HepG2 (cell line): ENCODE measurements around the gene SLC25A51. TPM values are rescaled to one million over a fixed set of nuclear protein-coding genes. Genes with fewer than 3 reads are reported as not detected.

Source experiments
- ATAC-seq: fragments of 200-7000 bp; cut with Tn5 transposase; 3 replicates; pipeline ENCODE4 v1.9.1; 2020; ENCODE audit warnings: mild to moderate bottlenecking, moderate library complexity
- BruUV-seq: library from RNA; stranded (reverse); fragments of 400-500 nt; replicated peaks from 2 replicates; lab custom pipeline; 2021; lab: Mats Ljungman, UMichigan
- CTCF ChIA-PET: fragments of 300-600 bp; formaldehyde crosslinking; extraction: SDS; loops from one replicate; lab custom pipeline; 2021; ENCODE audit warnings: low total read pairs, inconsistent platforms, low intra/inter-chr PET ratio; lab: Yijun Ruan, JAX
- POLR2A ChIA-PET: fragments of 350-600 bp; sonication (Branson Sonifier 250); formaldehyde crosslinking; loops from one replicate; lab custom pipeline; 2020; ENCODE audit warnings: antibody characterized with exemption, inconsistent platforms; lab: Yijun Ruan, JAX
- DNase-seq: peaks from one replicate; pipeline ENCODE4 v3.0.0-alpha.2; 2015; ENCODE audit warnings: low spot score
- FAIRE-seq: peaks from 3 replicates; lab custom pipeline; 2011; peaks lifted over from hg19 to GRCh38; lab: Jason Lieb, UNC
- H2AFZ ChIP-seq: one replicate; pipeline ENCODE4 v1.6.1; 2011; ENCODE audit warnings: low read length, inconsistent platforms
- H3K27ac ChIP-seq: fragments of 300-600 bp; 3 replicates; pipeline ENCODE4 v1.8.0; 2011; ENCODE audit warnings: mixed run types, mild to moderate bottlenecking, mixed read lengths, low read length, inconsistent platforms; ENCODE audit not compliant: insufficient read depth; ENCODE audit errors: extremely low read length
- H3K27me3 ChIP-seq, 2 experiments: fragments of 200-600 bp in 1 of 2; 2 replicates in 1 of 2; 3 replicates in 1 of 2; pipeline versions ENCODE4 v1.6.0 to v1.8.0; 2011; ENCODE audit warnings: low read length in 2 of 2, mild to moderate bottlenecking in 2 of 2, moderate library complexity in 2 of 2, inconsistent platforms in 1 of 2; ENCODE audit not compliant: insufficient read depth in 2 of 2, control insufficient read depth in 1 of 2
- H3K36me3 ChIP-seq, 2 experiments: fragments of 200-600 bp in 1 of 2; replicated peaks in 1 of 2; 2 replicates in 1 of 2; 3 replicates in 1 of 2; pipeline versions ENCODE4 v1.5.1 to v1.8.0; 2011; ENCODE audit warnings: low read length in 2 of 2, inconsistent platforms in 1 of 2; ENCODE audit not compliant: insufficient read depth in 2 of 2, control insufficient read depth in 1 of 2
- H3K4me1 ChIP-seq: 2 replicates; pipeline ENCODE4 v1.5.1; 2012; ENCODE audit warnings: low read length, inconsistent platforms; ENCODE audit not compliant: insufficient read depth
- H3K4me2 ChIP-seq: 2 replicates; pipeline ENCODE4 v1.6.0; 2011; ENCODE audit warnings: low read depth, low read length, inconsistent platforms
- H3K4me3 ChIP-seq, 3 experiments: fragments of 200-600 bp in 1 of 3; sonication (generic), shearing (Covaris generic) in 1 of 3; replicated peaks in 1 of 3; 2 replicates each; pipeline ENCODE4 v1.5.1; 2011 to 2016; ENCODE audit warnings: low read length in 3 of 3, inconsistent platforms in 2 of 3, low read depth in 2 of 3, mild to moderate bottlenecking in 2 of 3, control low read depth in 1 of 3, mixed read lengths in 1 of 3; ENCODE audit not compliant: insufficient read depth in 1 of 3
- H3K79me2 ChIP-seq: one replicate; pipeline ENCODE4 v1.6.1; 2011; ENCODE audit warnings: low read length, inconsistent platforms; ENCODE audit not compliant: insufficient read depth
- H3K9ac ChIP-seq: 2 replicates; pipeline ENCODE4 v1.6.0; 2011; ENCODE audit warnings: mild to moderate bottlenecking, low read depth, low read length, inconsistent platforms; ENCODE audit not compliant: insufficient read depth
- H3K9me3 ChIP-seq: 2 replicates; pipeline ENCODE4 v1.5.1; 2012; ENCODE audit warnings: mild to moderate bottlenecking, low read length
- H4K20me1 ChIP-seq: 2 replicates; pipeline ENCODE4 v1.6.0; 2011; ENCODE audit warnings: inconsistent platforms, mild to moderate bottlenecking, low read length, moderate library complexity; ENCODE audit not compliant: insufficient read depth
- ARID5B ChIP-seq: IDR thresholded peaks from 2 replicates; pipeline ENCODE4 v1.4.0; 2020; ENCODE audit warnings: mild to moderate bottlenecking, missing genetic modification reagents
- CREB1 ChIP-seq, 2 experiments: fragments of 450-650 bp in 1 of 2; IDR thresholded peaks; 2 replicates each; pipeline ENCODE4 v1.6.1; 2016 to 2017; ENCODE audit warnings: control low read depth in 1 of 2, mild to moderate bottlenecking in 1 of 2, missing compliant biosample characterization in 1 of 2, missing genetic modification characterization in 1 of 2
- GPN1 ChIP-seq: sonication (generic); formaldehyde crosslinking; IDR thresholded peaks from 2 replicates; pipeline ENCODE4 v1.5.1; 2020; ENCODE audit warnings: missing genetic modification reagents, borderline replicate concordance
- JUN ChIP-seq: sonication (generic); formaldehyde crosslinking; IDR thresholded peaks from 2 replicates; pipeline ENCODE4 v1.4.0; 2020; ENCODE audit warnings: mild to moderate bottlenecking, missing genetic modification reagents
- MIER2 ChIP-seq: IDR thresholded peaks from 2 replicates; pipeline ENCODE4 v1.6.1; 2016; ENCODE audit warnings: missing biosample characterization, missing genetic modification reagents
- MLX ChIP-seq: IDR thresholded peaks from 2 replicates; pipeline ENCODE4 v1.6.1; 2016
- POLR2G ChIP-seq: fragments of 200-400 bp; formaldehyde crosslinking; IDR thresholded peaks from 2 replicates; pipeline ENCODE4 v1.6.1; 2018; ENCODE audit warnings: mild to moderate bottlenecking, low read depth, low read length, moderate library complexity
- RBM22 ChIP-seq: fragments of 200-400 bp; formaldehyde crosslinking; optimal IDR thresholded peaks from 2 replicates; pipeline ENCODE3; 2017; ENCODE audit warnings: mild to moderate bottlenecking, low read length, moderate library complexity
- STAG1 ChIP-seq: sonication (generic); formaldehyde crosslinking; IDR thresholded peaks from 2 replicates; pipeline ENCODE4 v1.4.0; 2020; ENCODE audit warnings: missing genetic modification reagents
- ZNF3 ChIP-seq: IDR thresholded peaks from 2 replicates; pipeline ENCODE4 v1.7.0; 2017; ENCODE audit warnings: inconsistent platforms
- ZNF83 ChIP-seq: sonication (generic); formaldehyde crosslinking; IDR thresholded peaks from 2 replicates; pipeline ENCODE4 v1.4.0; 2020; ENCODE audit warnings: missing genetic modification reagents, mild to moderate bottlenecking, borderline replicate concordance
- ZNF879 ChIP-seq: sonication (generic); formaldehyde crosslinking; IDR thresholded peaks from 2 replicates; pipeline ENCODE4 v1.8.1; 2023; ENCODE audit warnings: missing genetic modification reagents
- WGBS: methylation state at CpG from one replicate; pipeline ENCODE4 v1.1.6; 2017; ENCODE audit warnings: low lambda C conversion rate; 5-methylcytosine and 5-hydroxymethylcytosine counted together
- in situ Hi-C: cut with HindIII; loops from 2 replicates; pipeline ENCODE4 v1.10.0; 2017; ENCODE audit warnings: low pct_unique_long_range_greater_than_20kb; ENCODE audit not compliant: extremely low pct_ligation_motif_present
- intact Hi-C: fragments of 100-400 bp; cut with micrococcal nuclease; formaldehyde crosslinking; loops from one replicate; pipeline ENCODE4 v1.10.0; 2022; ENCODE audit not compliant: unreplicated experiment
- polyA plus RNA-seq, 8 experiments: library from polyadenylated mRNA; depleted of rRNA in 3 of 8; stranded (reverse) in 7 of 8; unstranded in 1 of 8; fragments of >200 nt; fragmentation: Illumina TruSeq in 4 of 8; extraction: Trizol in 4 of 8; gene quantifications; 2 replicates each; pipeline versions ENCODE4 v1.2.1 to v1.2.3, GENCODE V29; 2011 to 2016; ENCODE audit warnings: low read depth in 4 of 8, missing spikeins in 1 of 8, mixed read lengths in 1 of 8; ENCODE audit not compliant: insufficient read depth in 1 of 8
- total RNA-seq, 5 experiments: library from RNA; depleted of rRNA; stranded (reverse); fragments of >200 nt; fragmentation: Illumina TruSeq; extraction: Trizol; gene quantifications; 2 replicates each; pipeline ENCODE4 v1.2.3, GENCODE V29; 2016; ENCODE audit warnings: low read depth in 1 of 5
- TF ChIP-seq, protein P1 (sequence below): sonication (generic); formaldehyde crosslinking; IDR thresholded peaks from 2 replicates; pipeline ENCODE4 v1.4.0; 2020; ENCODE audit warnings: missing genetic modification reagents
- TF ChIP-seq, protein P2 (sequence below): sonication (generic); formaldehyde crosslinking; IDR thresholded peaks from 2 replicates; pipeline ENCODE4 v1.9.0; 2022; ENCODE audit warnings: missing genetic modification reagents, mild to moderate bottlenecking, borderline replicate concordance

Gene SLC25A51
- total and polyA plus RNA-seq, 2 of the 13 experiments (the other 11 are each of a cell fraction or from before 2014, with no cell fraction given): 14.6 to 37.7 TPM

- peak; percentile 90 for DNase-seq
- CTCF ChIA-PET: no interaction called here
- no peaks in the 10 kb centered on the region for H3K27me3 ChIP-seq
- H3K9ac ChIP-seq: no peak overlapping the region
- no peak overlapping the region for H3K4me2 ChIP-seq
- peak overlapping the region; percentile 60 for H3K27ac ChIP-seq
- intact Hi-C loops (no loop called here), in situ Hi-C loops (no loop called here)
- no peaks in the 10 kb centered on the region for H3K79me2 ChIP-seq
- WGBS: 72% methylated on average over 12 of the region's 12 CpGs
- H3K4me3 ChIP-seq: no peak overlapping the region
- peak; percentile 60 for ATAC-seq
- POLR2A ChIA-PET: no interaction called here
- H3K9me3 ChIP-seq: no peaks in the 10 kb centered on the region
- peaks cover 56 to 97% of the 10 kb centered on the region in 2 experiments for H3K36me3 ChIP-seq
- H4K20me1 ChIP-seq: peaks cover 31% of the 10 kb centered on the region; the same call in 1 of the 2 replicates
- H3K4me1 ChIP-seq: peaks cover 30% of the 10 kb centered on the region
- BruUV-seq: no TSS peak
- FAIRE-seq: no peak
- no peak overlapping the region for H2AFZ ChIP-seq
- TF ChIP-seq RBM22 (no peak), GPN1 (CRISPR knock-in tag) (no peak), MLX (CRISPR knock-in tag) (no peak; the same call in 1 of the 2 replicates), POLR2G (no peak), CREB1 (IDR thresholded peaks at IDR 0.05) (no peak), CREB1 (CRISPR knock-in tag; IDR thresholded peaks at IDR 0.05) (no peak), ZNF83 (CRISPR knock-in tag) (no peak), ZNF879 (CRISPR knock-in tag) (no peak), STAG1 (peak; percentile 14; the same call in 1 of the 2 replicates), ARID5B (CRISPR knock-in tag) (peak; percentile 66), MIER2 (CRISPR knock-in tag) (no peak), ZNF3 (no peak), JUN (CRISPR knock-in tag) (peak; percentile 74)
- TF ChIP-seq, protein P1, sequence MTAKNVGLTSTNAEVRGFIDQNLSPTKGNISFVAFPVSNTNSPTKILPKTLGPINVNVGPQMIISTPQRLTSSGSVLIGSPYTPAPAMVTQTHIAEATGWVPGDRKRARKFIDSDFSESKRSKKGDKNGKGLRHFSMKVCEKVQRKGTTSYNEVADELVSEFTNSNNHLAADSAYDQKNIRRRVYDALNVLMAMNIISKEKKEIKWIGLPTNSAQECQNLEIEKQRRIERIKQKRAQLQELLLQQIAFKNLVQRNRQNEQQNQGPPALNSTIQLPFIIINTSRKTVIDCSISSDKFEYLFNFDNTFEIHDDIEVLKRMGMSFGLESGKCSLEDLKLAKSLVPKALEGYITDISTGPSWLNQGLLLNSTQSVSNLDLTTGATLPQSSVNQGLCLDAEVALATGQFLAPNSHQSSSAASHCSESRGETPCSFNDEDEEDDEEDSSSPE (CRISPR knock-in tag): no peak
- TF ChIP-seq, protein P2, sequence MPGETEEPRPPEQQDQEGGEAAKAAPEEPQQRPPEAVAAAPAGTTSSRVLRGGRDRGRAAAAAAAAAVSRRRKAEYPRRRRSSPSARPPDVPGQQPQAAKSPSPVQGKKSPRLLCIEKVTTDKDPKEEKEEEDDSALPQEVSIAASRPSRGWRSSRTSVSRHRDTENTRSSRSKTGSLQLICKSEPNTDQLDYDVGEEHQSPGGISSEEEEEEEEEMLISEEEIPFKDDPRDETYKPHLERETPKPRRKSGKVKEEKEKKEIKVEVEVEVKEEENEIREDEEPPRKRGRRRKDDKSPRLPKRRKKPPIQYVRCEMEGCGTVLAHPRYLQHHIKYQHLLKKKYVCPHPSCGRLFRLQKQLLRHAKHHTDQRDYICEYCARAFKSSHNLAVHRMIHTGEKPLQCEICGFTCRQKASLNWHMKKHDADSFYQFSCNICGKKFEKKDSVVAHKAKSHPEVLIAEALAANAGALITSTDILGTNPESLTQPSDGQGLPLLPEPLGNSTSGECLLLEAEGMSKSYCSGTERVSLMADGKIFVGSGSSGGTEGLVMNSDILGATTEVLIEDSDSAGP: 0 out of 2 replicates have a peak, but pooled peaks have one; percentile 16
Observed at GRCh38 chr9:37951671-37952449, 47.9 kb upstream of the SLC25A51 start.
